ENCODE results near the gene ERAL1. TPM values are rescaled to one million over a fixed set of nuclear protein-coding genes. Genes with fewer than 3 reads are reported as not detected.

The ERAL1 gene
- total RNA-seq, 6 experiments from 2014 or later, result 21.6 to 47.1 (median 23.4) TPM

- Histone ChIP-seq H3K36me3 (peaks cover 0 to 37% (median 10%) of the 10 kb centered on the region in 4 donors), H3K27me3 (no peaks in the 10 kb centered on the region), H3K4me3 (no peak overlapping the region), H3K4me1 (peaks cover 0 to 12% (median 3%) of the 10 kb centered on the region in 4 donors), H3K27ac (no peak overlapping the region), H3K9me3 (no peaks in the 10 kb centered on the region)
- 73% methylated on average over 4 of the region's 5 CpGs for WGBS (ENCODE audit: insufficient coverage, low coverage, low lambda C conversion rate, missing lambda C conversion rate)
- ATAC-seq (no peak), DNase-seq (peak in 1 of 3 donors; percentile 7)
- TF ChIP-seq POLR2A (IDR thresholded peaks at IDR 0.05), result no peak
- TF ChIP-seq CTCF (IDR thresholded peaks at IDR 0.05), result no peak
- intact Hi-C loops (cut with DNase I), result loop anchor here in 1 of 2 donors (10.0 kb wide), 2 partner anchors 59 to 91 kb away; no protein-coding TSS in a partner anchor
Observed at GRCh38 chr17:28856028-28856574, 1.3 kb downstream of the ERAL1 start.

- intact Hi-C loops (cut with DNase I), result loop anchor here in 1 of 2 donors (10.0 kb wide), 2 partner anchors 57 to 93 kb away; no protein-coding TSS in a partner anchor
Observed at GRCh38 chr17:28857905-28858800, 3.3 kb downstream of the ERAL1 start.

DNA sequence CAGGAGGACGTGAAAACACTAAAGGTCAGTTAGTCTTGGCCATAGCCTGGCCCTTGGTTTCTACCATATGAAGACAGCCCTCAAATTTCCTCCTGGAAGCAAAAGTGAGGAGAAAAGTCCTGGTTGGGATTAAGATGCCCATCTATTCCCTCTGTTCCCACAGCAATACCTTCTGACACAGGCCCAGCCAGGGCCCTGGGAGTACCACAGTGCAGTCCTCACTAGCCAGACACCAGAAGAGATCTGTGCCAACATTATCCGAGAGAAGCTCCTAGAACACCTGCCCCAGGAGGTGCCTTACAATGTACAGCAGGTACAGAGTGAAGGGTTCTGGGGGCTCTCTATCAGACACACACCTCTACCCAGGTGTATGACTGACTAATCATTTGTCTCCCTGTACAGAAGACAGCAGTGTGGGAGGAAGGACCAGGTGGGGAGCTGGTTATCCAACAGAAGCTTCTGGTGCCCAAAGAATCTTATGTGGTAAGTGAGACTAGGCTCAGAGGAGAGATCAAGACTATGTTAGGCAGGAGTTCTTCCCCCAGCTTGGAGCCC, 4.1 kb downstream of the ERAL1 start:
- intact Hi-C loops (cut with DNase I), result loop anchor here in 1 of 2 donors (10.0 kb wide), 2 partner anchors 56 to 94 kb away; no protein-coding TSS in a partner anchor
- DNase-seq (no peak), ATAC-seq (no peak)
- Histone ChIP-seq H3K4me3 (no peak overlapping the region), H3K27me3 (no peaks in the 10 kb centered on the region), H3K9me3 (no peaks in the 10 kb centered on the region), H3K27ac (no peak overlapping the region), H3K36me3 (peaks cover 0 to 37% (median 10%) of the 10 kb centered on the region in 4 donors), H3K4me1 (peaks cover 0 to 12% (median 3%) of the 10 kb centered on the region in 4 donors)
- TF ChIP-seq POLR2A (IDR thresholded peaks at IDR 0.05) (no peak), CTCF (IDR thresholded peaks at IDR 0.05) (no peak)
- 33% methylated on average over 1 of the region's 2 CpGs for WGBS (ENCODE audit: insufficient coverage, low coverage, low lambda C conversion rate, missing lambda C conversion rate)

More at GRCh38 chr17:28857905-28858800, 3.3 kb downstream of the ERAL1 start:
- no peaks in the 10 kb centered on the region for H3K27me3 ChIP-seq
- no peak for ATAC-seq
- H3K27ac ChIP-seq, result no peak overlapping the region
- TF ChIP-seq POLR2A (IDR thresholded peaks at IDR 0.05) (no peak), CTCF (IDR thresholded peaks at IDR 0.05) (no peak)
- WGBS (ENCODE audit: insufficient coverage, low coverage, low lambda C conversion rate, missing lambda C conversion rate), result 90% methylated on average over 2 of the region's 3 CpGs
- peaks cover 0 to 12% (median 3%) of the 10 kb centered on the region in 4 donors for H3K4me1 ChIP-seq
- DNase-seq, result no peak
- H3K4me3 ChIP-seq, result no peak overlapping the region
- no peaks in the 10 kb centered on the region for H3K9me3 ChIP-seq
- peaks cover 0 to 37% (median 10%) of the 10 kb centered on the region in 4 donors for H3K36me3 ChIP-seq

DNA sequence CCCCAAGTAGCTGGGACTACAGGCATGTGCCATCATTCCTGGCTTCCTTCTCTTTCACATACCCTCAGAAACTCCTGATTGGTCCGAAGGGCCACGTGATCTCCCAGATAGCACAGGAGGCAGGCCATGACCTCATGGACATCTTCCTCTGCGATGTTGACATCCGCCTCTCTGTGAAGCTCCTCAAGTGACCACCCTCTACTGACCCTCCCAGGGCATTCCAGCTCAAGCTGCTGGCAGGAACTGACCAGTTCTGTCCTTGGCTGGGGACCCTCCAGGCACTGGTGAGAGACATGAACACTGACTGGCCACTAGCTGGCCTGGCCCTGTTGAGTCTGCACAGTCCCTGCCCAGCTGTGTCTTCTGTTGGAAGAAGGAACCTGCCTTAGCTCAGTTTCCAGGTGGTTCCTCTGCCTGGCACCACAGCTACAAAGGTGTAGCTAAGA, 5.6 kb downstream of the ERAL1 start:
- intact Hi-C loops (cut with DNase I), result no loop called here
- Histone ChIP-seq H3K4me1 (peaks cover 0 to 7% (median 2%) of the 10 kb centered on the region in 4 donors), H3K36me3 (peaks cover 0 to 37% (median 10%) of the 10 kb centered on the region in 4 donors), H3K27ac (no peak overlapping the region), H3K27me3 (no peaks in the 10 kb centered on the region), H3K9me3 (no peaks in the 10 kb centered on the region), H3K4me3 (no peak overlapping the region)
- ATAC-seq, result no peak
- WGBS (ENCODE audit: insufficient coverage, low coverage, low lambda C conversion rate, missing lambda C conversion rate), result 90% methylated on average over 2 of the region's 4 CpGs
- TF ChIP-seq POLR2A (IDR thresholded peaks at IDR 0.05), result no peak
- TF ChIP-seq CTCF (IDR thresholded peaks at IDR 0.05), result no peak
- DNase-seq, result no peak
